Keratinocyte (primary cell): ENCODE results near the gene ERC1.

ENCODE experiments used
- CTCF ChIP-seq, 3 experiments: IDR thresholded peaks in 1 of 3; conservative IDR thresholded peaks in 1 of 3; optimal IDR thresholded peaks in 1 of 3; 2 replicates in 2 of 3; 3 replicates in 1 of 3; pipeline versions ENCODE3 to v1.5.1; 2011; ENCODE audit warnings: low read length in 3 of 3, mild to moderate bottlenecking in 3 of 3, moderate library complexity in 2 of 3, control low read depth in 1 of 3, inconsistent platforms in 1 of 3; ENCODE audit not compliant: insufficient read depth in 2 of 3; ENCODE audit errors: extremely low read depth in 1 of 3
- EZH2 ChIP-seq: IDR thresholded peaks from one replicate; pipeline ENCODE4 v1.6.1; 2012; ENCODE audit warnings: inconsistent platforms, mild to moderate bottlenecking, low read length, moderate library complexity

DNA sequence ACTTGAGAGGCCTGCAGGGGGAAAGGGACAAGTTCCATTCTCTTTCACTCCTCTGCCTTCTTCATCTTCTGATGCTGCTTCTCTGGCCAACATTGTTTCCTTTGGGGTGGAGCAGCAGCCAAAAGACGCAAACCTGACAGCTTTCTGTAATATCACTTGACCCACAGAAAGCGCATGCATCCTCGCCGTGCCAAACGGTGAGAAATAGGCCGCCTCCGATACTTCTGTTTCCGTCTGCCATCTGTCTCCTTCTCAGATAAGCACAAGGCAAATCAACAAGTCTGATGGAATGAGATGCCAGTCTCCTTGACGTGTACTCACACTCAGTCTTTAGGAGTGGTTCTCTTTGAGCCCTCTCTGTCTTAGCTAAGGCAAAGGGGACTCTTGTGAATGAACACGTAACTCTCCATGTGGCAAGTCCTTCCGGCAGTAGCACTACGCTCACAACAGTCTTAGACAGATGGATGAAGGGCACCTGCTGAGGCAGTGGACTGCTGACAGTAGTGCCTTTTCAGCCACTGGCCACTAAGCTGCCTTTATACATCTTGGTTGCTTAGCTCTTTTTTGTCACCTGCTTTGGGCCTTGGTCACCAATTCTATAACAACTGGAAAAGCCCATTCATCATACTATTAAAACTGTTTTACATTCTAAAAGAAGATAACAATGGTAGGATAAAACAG lies 389.3 kb downstream of the ERC1 start:
- no peak for TF ChIP-seq CTCF (optimal IDR thresholded peaks at IDR 0.05 in 1 of 3, IDR thresholded peaks at IDR 0.05 in 1 of 3, conservative IDR thresholded peaks at IDR 0.05 in 1 of 3; ENCODE audit: extremely low read depth in 1 of 3, insufficient read depth in 2 of 3, low read length in 3 of 3)
- TF ChIP-seq EZH2 = no peak
